HEK293 (cell line): ENCODE measurements around the gene SBF2.

Experiments used
- HOXA7 ChIP-seq: sonication (generic); formaldehyde crosslinking; IDR thresholded peaks from 2 replicates; pipeline ENCODE4 v1.8.1; 2022; ENCODE audit warnings: missing genetic modification reagents, borderline replicate concordance
- SP2 ChIP-seq: fragments of 450-650 bp; formaldehyde crosslinking; IDR thresholded peaks from 2 replicates; pipeline ENCODE4 v1.5.1; 2016; ENCODE audit warnings: missing biosample characterization, missing genetic modification characterization
- ZEB2 ChIP-seq: fragments of 450-650 bp; formaldehyde crosslinking; IDR thresholded peaks from 2 replicates; pipeline ENCODE4 v1.5.1; 2016; ENCODE audit warnings: missing biosample characterization, missing genetic modification characterization
- ZFP3 ChIP-seq: fragments of 450-650 bp; formaldehyde crosslinking; IDR thresholded peaks from 2 replicates; pipeline ENCODE4 v1.5.1; 2016; ENCODE audit warnings: low read depth, missing biosample characterization, missing genetic modification characterization
- ZFP41 ChIP-seq: fragments of 450-650 bp; formaldehyde crosslinking; IDR thresholded peaks from 2 replicates; pipeline ENCODE4 v1.5.1; 2016; ENCODE audit warnings: missing biosample characterization, missing genetic modification characterization, borderline replicate concordance
- ZNF112 ChIP-seq: fragments of 450-650 bp; formaldehyde crosslinking; IDR thresholded peaks from 2 replicates; pipeline ENCODE4 v1.5.0; 2017; ENCODE audit warnings: missing biosample characterization, missing genetic modification characterization
- ZNF175 ChIP-seq: fragments of 450-650 bp; formaldehyde crosslinking; IDR thresholded peaks from 2 replicates; pipeline ENCODE4 v1.5.1; 2016; ENCODE audit warnings: missing biosample characterization, missing genetic modification characterization
- ZNF184 ChIP-seq: fragments of 450-650 bp; IDR thresholded peaks from 2 replicates; pipeline ENCODE4 v1.5.1; 2018; ENCODE audit warnings: missing biosample characterization, mild to moderate bottlenecking, missing genetic modification characterization
- ZNF239 ChIP-seq: fragments of 450-650 bp; formaldehyde crosslinking; IDR thresholded peaks from 2 replicates; pipeline ENCODE4 v1.5.1; 2016; ENCODE audit warnings: missing biosample characterization, missing genetic modification characterization
- ZNF24 ChIP-seq: fragments of 450-650 bp; formaldehyde crosslinking; IDR thresholded peaks from 2 replicates; pipeline ENCODE4 v1.5.1; 2016; ENCODE audit warnings: missing biosample characterization, missing genetic modification characterization
- ZNF274 ChIP-seq, 2 experiments: fragments of 200-500 bp in 1 of 2; fragments of 450-650 bp in 1 of 2; sonication (Bioruptor generic) in 1 of 2; formaldehyde crosslinking in 1 of 2; IDR thresholded peaks; 2 replicates each; pipeline versions ENCODE4 v1.5.1 to v1.6.1; 2014 to 2016; ENCODE audit warnings: borderline replicate concordance in 1 of 2, inconsistent platforms in 1 of 2, low read length in 1 of 2, missing biosample characterization in 1 of 2, missing genetic modification characterization in 1 of 2
- ZNF335 ChIP-seq: fragments of 450-650 bp; formaldehyde crosslinking; conservative IDR thresholded peaks from 2 replicates; pipeline ENCODE4 v1.5.1; 2016; ENCODE audit warnings: missing biosample characterization, missing genetic modification characterization
- ZNF391 ChIP-seq: fragments of 450-650 bp; formaldehyde crosslinking; IDR thresholded peaks from 2 replicates; pipeline ENCODE4 v1.5.1; 2016; ENCODE audit warnings: low read depth, missing biosample characterization, missing genetic modification characterization, borderline replicate concordance
- ZNF394 ChIP-seq: fragments of 450-650 bp; formaldehyde crosslinking; IDR thresholded peaks from 2 replicates; pipeline ENCODE4 v1.5.1; 2016; ENCODE audit warnings: missing biosample characterization, missing genetic modification characterization, mild to moderate bottlenecking, moderate library complexity, borderline replicate concordance
- ZNF48 ChIP-seq: fragments of 450-650 bp; formaldehyde crosslinking; IDR thresholded peaks from 2 replicates; pipeline ENCODE4 v1.5.1; 2016; ENCODE audit warnings: missing biosample characterization, missing genetic modification characterization
- ZNF501 ChIP-seq: fragments of 450-650 bp; formaldehyde crosslinking; IDR thresholded peaks from 2 replicates; pipeline ENCODE4 v1.5.1; 2016; ENCODE audit warnings: missing biosample characterization, missing genetic modification characterization
- ZNF561 ChIP-seq: fragments of 450-650 bp; IDR thresholded peaks from 2 replicates; pipeline ENCODE4 v1.5.1; 2018; ENCODE audit warnings: missing biosample characterization, missing genetic modification characterization, borderline replicate concordance
- ZNF624 ChIP-seq: fragments of 450-650 bp; formaldehyde crosslinking; IDR thresholded peaks from 2 replicates; pipeline ENCODE4 v1.5.1; 2017; ENCODE audit warnings: missing biosample characterization, missing genetic modification characterization
- ZNF658 ChIP-seq: fragments of 450-650 bp; formaldehyde crosslinking; IDR thresholded peaks from 2 replicates; pipeline ENCODE4; 2016; ENCODE audit warnings: missing biosample characterization, missing genetic modification characterization
- ZNF670 ChIP-seq: fragments of 450-650 bp; formaldehyde crosslinking; IDR thresholded peaks from 2 replicates; pipeline ENCODE4 v1.5.1; 2016; ENCODE audit warnings: missing biosample characterization, missing genetic modification characterization, low read depth
- ZSCAN16 ChIP-seq: fragments of 450-650 bp; formaldehyde crosslinking; IDR thresholded peaks from 2 replicates; pipeline ENCODE4 v1.5.1; 2016; ENCODE audit warnings: missing biosample characterization, missing genetic modification characterization
- TF ChIP-seq, protein P1 (sequence below): fragments of 450-650 bp; formaldehyde crosslinking; conservative IDR thresholded peaks from 2 replicates; pipeline ENCODE4 v1.5.1; 2016; ENCODE audit warnings: low read depth, missing biosample characterization, missing genetic modification characterization
- TF ChIP-seq, protein P2 (sequence below): fragments of 450-650 bp; formaldehyde crosslinking; IDR thresholded peaks from 2 replicates; pipeline ENCODE4 v1.5.1; 2017; ENCODE audit warnings: missing biosample characterization, missing genetic modification characterization
- TF ChIP-seq, protein P3 (sequence below): fragments of 450-650 bp; formaldehyde crosslinking; IDR thresholded peaks from 2 replicates; pipeline ENCODE4 v1.5.1; 2016; ENCODE audit warnings: missing biosample characterization, missing genetic modification characterization
- TF ChIP-seq, protein P4 (sequence below): fragments of 450-650 bp; formaldehyde crosslinking; IDR thresholded peaks from 2 replicates; pipeline ENCODE4 v1.5.1; 2017; ENCODE audit warnings: missing biosample characterization, mild to moderate bottlenecking, missing genetic modification characterization, moderate library complexity
- TF ChIP-seq, protein P5 (sequence below): fragments of 450-650 bp; IDR thresholded peaks from 2 replicates; pipeline ENCODE4 v1.5.1; 2018; ENCODE audit warnings: missing biosample characterization, mild to moderate bottlenecking, missing genetic modification characterization

SBF2 gene

DNA sequence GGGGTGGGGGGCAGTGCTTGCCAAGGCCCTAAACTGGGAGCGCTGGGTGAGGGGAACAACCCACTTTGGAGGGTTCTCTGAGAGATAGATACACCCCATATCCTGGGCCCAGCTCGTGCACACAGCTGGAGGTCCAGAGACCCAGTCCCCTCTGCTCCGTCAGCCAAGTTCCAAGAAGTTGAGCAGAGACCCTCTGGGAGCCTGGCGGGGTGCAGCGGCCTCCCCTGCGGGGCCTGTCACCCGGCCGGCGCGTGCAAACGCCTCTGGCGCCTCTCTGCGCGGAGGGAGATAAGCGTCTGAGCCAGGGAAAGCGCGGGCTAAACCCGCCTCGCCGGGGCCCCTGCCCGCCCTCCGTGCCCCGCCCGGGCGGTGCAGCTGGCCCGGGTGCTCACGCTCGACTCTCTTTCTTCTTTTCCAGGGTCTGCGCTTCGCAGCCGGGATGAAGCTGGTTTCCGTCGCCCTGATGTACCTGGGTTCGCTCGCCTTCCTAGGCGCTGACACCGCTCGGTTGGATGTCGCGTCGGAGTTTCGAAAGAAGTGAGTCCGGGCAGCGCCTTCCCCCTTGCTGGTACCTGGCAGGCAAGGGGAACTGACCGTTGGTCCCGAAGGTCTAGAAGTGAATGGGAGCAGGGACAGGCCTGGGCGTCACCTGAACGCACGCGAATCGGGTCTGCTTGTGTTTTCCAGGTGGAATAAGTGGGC is 11.4 kb upstream of the SBF2 start (continued):
- TF ChIP-seq, protein P1, sequence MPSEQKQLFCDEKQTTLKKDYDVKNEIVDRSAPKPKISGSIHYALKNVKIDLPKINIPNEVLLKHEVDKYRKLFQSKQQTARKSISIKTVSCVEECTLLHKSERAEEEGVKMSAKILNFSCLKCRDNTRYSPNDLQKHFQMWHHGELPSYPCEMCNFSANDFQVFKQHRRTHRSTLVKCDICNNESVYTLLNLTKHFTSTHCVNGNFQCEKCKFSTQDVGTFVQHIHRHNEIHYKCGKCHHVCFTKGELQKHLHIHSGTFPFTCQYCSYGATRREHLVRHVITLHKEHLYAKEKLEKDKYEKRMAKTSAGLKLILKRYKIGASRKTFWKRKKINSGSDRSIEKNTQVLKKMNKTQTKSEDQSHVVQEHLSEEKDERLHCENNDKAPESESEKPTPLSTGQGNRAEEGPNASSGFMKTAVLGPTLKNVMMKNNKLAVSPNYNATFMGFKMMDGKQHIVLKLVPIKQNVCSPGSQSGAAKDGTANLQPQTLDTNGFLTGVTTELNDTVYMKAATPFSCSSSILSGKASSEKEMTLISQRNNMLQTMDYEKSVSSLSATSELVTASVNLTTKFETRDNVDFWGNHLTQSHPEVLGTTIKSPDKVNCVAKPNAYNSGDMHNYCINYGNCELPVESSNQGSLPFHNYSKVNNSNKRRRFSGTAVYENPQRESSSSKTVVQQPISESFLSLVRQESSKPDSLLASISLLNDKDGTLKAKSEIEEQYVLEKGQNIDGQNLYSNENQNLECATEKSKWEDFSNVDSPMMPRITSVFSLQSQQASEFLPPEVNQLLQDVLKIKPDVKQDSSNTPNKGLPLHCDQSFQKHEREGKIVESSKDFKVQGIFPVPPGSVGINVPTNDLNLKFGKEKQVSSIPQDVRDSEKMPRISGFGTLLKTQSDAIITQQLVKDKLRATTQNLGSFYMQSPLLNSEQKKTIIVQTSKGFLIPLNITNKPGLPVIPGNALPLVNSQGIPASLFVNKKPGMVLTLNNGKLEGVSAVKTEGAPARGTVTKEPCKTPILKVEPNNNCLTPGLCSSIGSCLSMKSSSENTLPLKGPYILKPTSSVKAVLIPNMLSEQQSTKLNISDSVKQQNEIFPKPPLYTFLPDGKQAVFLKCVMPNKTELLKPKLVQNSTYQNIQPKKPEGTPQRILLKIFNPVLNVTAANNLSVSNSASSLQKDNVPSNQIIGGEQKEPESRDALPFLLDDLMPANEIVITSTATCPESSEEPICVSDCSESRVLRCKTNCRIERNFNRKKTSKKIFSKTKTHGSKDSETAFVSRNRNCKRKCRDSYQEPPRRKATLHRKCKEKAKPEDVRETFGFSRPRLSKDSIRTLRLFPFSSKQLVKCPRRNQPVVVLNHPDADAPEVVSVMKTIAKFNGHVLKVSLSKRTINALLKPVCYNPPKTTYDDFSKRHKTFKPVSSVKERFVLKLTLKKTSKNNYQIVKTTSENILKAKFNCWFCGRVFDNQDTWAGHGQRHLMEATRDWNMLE = no peak
- TF ChIP-seq SP2 (tag by site-specific recombination) = peak; percentile 41
- TF ChIP-seq HOXA7 = no peak
- no peak for TF ChIP-seq ZNF391 (tag by site-specific recombination)
- TF ChIP-seq ZNF239 (tag by site-specific recombination) = no peak
- TF ChIP-seq ZNF658 (tag by site-specific recombination) = no peak
- TF ChIP-seq ZNF561 (tag by site-specific recombination) = 0 out of 2 replicates have a peak, but pooled peaks have one; percentile 28
- no peak for TF ChIP-seq ZSCAN16 (tag by site-specific recombination)
- no peak for TF ChIP-seq ZNF184
- TF ChIP-seq, protein P2, sequence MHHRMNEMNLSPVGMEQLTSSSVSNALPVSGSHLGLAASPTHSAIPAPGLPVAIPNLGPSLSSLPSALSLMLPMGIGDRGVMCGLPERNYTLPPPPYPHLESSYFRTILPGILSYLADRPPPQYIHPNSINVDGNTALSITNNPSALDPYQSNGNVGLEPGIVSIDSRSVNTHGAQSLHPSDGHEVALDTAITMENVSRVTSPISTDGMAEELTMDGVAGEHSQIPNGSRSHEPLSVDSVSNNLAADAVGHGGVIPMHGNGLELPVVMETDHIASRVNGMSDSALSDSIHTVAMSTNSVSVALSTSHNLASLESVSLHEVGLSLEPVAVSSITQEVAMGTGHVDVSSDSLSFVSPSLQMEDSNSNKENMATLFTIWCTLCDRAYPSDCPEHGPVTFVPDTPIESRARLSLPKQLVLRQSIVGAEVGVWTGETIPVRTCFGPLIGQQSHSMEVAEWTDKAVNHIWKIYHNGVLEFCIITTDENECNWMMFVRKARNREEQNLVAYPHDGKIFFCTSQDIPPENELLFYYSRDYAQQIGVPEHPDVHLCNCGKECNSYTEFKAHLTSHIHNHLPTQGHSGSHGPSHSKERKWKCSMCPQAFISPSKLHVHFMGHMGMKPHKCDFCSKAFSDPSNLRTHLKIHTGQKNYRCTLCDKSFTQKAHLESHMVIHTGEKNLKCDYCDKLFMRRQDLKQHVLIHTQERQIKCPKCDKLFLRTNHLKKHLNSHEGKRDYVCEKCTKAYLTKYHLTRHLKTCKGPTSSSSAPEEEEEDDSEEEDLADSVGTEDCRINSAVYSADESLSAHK (tag by site-specific recombination) = no peak
- no peak for TF ChIP-seq ZNF175
- no peak for TF ChIP-seq ZFP41 (tag by site-specific recombination)
- no peak for TF ChIP-seq ZFP3 (tag by site-specific recombination)
- TF ChIP-seq ZNF670 (tag by site-specific recombination) = no peak
- TF ChIP-seq ZEB2 (tag by site-specific recombination) = no peak
- TF ChIP-seq, protein P3, sequence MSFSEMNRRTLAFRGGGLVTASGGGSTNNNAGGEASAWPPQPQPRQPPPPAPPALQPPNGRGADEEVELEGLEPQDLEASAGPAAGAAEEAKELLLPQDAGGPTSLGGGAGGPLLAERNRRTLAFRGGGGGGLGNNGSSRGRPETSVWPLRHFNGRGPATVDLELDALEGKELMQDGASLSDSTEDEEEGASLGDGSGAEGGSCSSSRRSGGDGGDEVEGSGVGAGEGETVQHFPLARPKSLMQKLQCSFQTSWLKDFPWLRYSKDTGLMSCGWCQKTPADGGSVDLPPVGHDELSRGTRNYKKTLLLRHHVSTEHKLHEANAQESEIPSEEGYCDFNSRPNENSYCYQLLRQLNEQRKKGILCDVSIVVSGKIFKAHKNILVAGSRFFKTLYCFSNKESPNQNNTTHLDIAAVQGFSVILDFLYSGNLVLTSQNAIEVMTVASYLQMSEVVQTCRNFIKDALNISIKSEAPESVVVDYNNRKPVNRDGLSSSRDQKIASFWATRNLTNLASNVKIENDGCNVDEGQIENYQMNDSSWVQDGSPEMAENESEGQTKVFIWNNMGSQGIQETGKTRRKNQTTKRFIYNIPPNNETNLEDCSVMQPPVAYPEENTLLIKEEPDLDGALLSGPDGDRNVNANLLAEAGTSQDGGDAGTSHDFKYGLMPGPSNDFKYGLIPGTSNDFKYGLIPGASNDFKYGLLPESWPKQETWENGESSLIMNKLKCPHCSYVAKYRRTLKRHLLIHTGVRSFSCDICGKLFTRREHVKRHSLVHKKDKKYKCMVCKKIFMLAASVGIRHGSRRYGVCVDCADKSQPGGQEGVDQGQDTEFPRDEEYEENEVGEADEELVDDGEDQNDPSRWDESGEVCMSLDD (tag by site-specific recombination) = peak; percentile 25; the same call in 1 of the 2 replicates
- TF ChIP-seq ZNF501 (tag by site-specific recombination) = 0 out of 2 replicates have a peak, but pooled peaks have one; percentile 40
- no peak for TF ChIP-seq ZNF112 (tag by site-specific recombination)
- TF ChIP-seq ZNF48 = no peak
- no peak for TF ChIP-seq ZNF24
- no peak for TF ChIP-seq ZNF624 (tag by site-specific recombination)
- TF ChIP-seq, protein P4, sequence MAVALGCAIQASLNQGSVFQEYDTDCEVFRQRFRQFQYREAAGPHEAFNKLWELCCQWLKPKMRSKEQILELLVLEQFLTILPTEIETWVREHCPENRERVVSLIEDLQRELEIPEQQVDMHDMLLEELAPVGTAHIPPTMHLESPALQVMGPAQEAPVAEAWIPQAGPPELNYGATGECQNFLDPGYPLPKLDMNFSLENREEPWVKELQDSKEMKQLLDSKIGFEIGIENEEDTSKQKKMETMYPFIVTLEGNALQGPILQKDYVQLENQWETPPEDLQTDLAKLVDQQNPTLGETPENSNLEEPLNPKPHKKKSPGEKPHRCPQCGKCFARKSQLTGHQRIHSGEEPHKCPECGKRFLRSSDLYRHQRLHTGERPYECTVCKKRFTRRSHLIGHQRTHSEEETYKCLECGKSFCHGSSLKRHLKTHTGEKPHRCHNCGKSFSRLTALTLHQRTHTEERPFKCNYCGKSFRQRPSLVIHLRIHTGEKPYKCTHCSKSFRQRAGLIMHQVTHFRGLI = no peak
- no peak for TF ChIP-seq ZNF394
- no peak for TF ChIP-seq ZNF335 (tag by site-specific recombination)
- TF ChIP-seq ZNF274 (IDR thresholded peaks at IDR 0.05; ENCODE audit: low read length) = no peak
- no peak for TF ChIP-seq ZNF274 (tag by site-specific recombination; IDR thresholded peaks at IDR 0.05; ENCODE audit: borderline replicate concordance)
- TF ChIP-seq, protein P5, sequence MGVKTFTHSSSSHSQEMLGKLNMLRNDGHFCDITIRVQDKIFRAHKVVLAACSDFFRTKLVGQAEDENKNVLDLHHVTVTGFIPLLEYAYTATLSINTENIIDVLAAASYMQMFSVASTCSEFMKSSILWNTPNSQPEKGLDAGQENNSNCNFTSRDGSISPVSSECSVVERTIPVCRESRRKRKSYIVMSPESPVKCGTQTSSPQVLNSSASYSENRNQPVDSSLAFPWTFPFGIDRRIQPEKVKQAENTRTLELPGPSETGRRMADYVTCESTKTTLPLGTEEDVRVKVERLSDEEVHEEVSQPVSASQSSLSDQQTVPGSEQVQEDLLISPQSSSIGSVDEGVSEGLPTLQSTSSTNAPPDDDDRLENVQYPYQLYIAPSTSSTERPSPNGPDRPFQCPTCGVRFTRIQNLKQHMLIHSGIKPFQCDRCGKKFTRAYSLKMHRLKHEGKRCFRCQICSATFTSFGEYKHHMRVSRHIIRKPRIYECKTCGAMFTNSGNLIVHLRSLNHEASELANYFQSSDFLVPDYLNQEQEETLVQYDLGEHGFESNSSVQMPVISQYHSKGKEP = no peak
